ENCODE results near the gene ZNF888.

DNA sequence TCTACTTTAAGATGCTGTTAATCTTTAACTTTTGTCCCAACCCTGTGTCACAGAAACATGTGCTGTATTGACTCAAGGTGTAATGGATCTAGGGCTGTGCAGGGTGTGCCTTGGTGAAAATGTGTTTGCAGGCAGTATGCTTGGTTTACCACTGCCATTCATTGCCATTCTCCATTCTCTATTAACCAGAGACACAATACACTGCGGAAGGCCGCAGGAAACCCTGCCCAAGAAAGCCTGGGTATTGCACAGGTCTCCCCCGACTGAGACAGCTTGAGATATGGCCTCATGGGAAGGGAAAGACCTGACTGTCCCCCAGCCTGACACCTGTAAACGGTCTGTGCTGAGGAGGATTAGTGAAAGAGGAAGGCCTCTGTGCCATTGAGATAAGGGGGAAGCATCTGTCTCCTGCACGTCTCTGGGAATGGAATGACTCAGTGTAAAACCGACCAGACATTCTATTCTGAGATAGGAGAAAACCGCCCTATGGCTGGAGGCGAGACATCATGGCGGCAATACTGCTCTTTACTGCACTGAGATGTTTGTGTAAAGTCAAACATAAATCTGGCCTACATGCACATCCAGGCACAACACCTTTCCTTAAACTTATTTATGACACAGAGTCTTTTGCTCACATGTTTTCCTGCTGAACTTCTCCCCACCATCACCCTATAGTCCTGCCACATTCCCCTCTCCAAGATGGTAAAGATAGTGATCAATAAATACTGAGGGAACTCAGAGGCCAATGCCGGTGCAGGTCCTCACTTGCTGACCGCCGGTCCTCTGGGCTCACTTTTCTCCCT, 13.1 kb upstream of the ZNF888 start:
- TF ChIP-seq POLR2AphosphoS5 (IDR thresholded peaks at IDR 0.05; ENCODE audit: low read depth, low read length) = no peak
- TF ChIP-seq, protein P1, sequence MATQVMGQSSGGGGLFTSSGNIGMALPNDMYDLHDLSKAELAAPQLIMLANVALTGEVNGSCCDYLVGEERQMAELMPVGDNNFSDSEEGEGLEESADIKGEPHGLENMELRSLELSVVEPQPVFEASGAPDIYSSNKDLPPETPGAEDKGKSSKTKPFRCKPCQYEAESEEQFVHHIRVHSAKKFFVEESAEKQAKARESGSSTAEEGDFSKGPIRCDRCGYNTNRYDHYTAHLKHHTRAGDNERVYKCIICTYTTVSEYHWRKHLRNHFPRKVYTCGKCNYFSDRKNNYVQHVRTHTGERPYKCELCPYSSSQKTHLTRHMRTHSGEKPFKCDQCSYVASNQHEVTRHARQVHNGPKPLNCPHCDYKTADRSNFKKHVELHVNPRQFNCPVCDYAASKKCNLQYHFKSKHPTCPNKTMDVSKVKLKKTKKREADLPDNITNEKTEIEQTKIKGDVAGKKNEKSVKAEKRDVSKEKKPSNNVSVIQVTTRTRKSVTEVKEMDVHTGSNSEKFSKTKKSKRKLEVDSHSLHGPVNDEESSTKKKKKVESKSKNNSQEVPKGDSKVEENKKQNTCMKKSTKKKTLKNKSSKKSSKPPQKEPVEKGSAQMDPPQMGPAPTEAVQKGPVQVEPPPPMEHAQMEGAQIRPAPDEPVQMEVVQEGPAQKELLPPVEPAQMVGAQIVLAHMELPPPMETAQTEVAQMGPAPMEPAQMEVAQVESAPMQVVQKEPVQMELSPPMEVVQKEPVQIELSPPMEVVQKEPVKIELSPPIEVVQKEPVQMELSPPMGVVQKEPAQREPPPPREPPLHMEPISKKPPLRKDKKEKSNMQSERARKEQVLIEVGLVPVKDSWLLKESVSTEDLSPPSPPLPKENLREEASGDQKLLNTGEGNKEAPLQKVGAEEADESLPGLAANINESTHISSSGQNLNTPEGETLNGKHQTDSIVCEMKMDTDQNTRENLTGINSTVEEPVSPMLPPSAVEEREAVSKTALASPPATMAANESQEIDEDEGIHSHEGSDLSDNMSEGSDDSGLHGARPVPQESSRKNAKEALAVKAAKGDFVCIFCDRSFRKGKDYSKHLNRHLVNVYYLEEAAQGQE (IDR thresholded peaks at IDR 0.05; ENCODE audit: insufficient read depth in 1 of 2, low read depth in 2 of 2, low read length in 2 of 2) = no peak
- no peak for TF ChIP-seq TAF1 (IDR thresholded peaks at IDR 0.05; ENCODE audit: borderline replicate concordance, insufficient read depth, low read length)
- TF ChIP-seq SIN3A (IDR thresholded peaks at IDR 0.05; ENCODE audit: borderline replicate concordance, insufficient read depth, low read length) = no peak
